ENCODE results near the gene HAGH. TPM values are rescaled to one million over a fixed set of nuclear protein-coding genes. Genes with fewer than 3 reads are reported as not detected.

HAGH gene
- total and polyA plus RNA-seq, 4 experiments from 2014 or later = 54.3 to 77.8 (median 68.5) TPM

- H3K27ac Mint-ChIP-seq = no peak overlapping the region
- no peak for DNase-seq
- POLR2A ChIA-PET (ENCODE audit: partially characterized antibody) = no interaction called here
- no peaks in the 10 kb centered on the region for H3K27me3 ChIP-seq (ENCODE audit: insufficient read depth, low read length)
- CTCF ChIA-PET (ENCODE audit: partially characterized antibody) = no interaction called here
- no peak overlapping the region for H3K4me3 ChIP-seq (ENCODE audit: low read length in 2 of 2)
- H3K36me3 Mint-ChIP-seq = peaks cover 14 to 31% of the 10 kb centered on the region in 2 donors
- H3K9me3 ChIP-seq (ENCODE audit: control insufficient read depth in 1 of 2, low read length in 2 of 2) = no peaks in the 10 kb centered on the region
- peak overlapping the region in 1 of 8 donors; percentile 9 for H3K4me3 Mint-ChIP-seq
- intact Hi-C loops (cut with micrococcal nuclease) = no loop called here
- no peak overlapping the region for H3K27ac ChIP-seq (ENCODE audit: low read depth, low read length)
- H3K36me3 ChIP-seq (ENCODE audit: insufficient read depth, low read length) = peaks cover 43% of the 10 kb centered on the region
- no peaks in the 10 kb centered on the region for H3K9me3 Mint-ChIP-seq
- H3K4me1 ChIP-seq (ENCODE audit: insufficient read depth, low read length) = no peaks in the 10 kb centered on the region
- H3K27me3 Mint-ChIP-seq = no peaks in the 10 kb centered on the region
- H3K4me1 Mint-ChIP-seq = peaks cover 5 to 8% (median 7%) of the 10 kb centered on the region in 4 donors
Measured at GRCh38 chr16:1817276-1817589, 9.4 kb downstream of the HAGH start.

DNA sequence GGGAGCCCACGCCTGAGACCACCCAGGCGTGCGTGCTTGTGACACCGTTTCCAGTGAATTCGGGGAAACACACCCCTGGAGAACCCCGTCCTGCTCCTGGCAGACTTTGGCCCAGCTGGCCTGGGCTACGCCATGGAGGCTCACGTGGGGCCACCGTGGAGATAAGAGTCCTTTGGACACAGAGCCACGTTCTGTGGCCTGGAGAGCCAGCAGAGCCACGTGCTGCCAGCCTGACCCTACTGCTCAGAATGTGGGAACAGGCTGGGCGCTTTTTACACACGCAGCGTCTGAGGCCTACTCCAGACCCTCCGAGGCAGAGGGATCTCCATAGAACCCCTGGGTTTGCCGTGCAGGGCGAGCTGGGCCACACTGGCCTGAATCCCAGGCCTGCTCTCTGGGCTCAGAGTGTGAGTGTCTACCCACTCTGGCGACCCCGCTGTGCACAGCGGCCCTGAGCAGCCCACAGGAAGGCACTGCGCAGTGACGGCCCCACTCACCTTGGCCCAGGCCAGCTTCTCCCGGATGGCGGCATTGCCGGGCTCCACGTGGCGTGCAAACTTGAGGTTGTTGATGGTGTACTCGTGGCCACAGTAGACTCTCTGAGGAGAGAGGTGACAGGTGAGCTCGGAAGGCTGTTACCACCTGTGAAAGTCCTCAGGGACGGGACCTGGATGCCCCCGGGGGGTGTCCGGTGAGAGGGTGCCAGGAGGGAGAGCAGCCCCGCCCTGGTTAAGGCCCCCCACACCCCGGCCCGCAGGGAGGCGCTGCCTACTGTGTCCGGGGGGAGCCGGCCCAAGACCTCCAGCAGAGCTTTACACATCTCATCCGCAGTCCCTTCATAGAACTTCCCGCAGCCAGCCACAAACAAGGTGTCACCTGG, 10.0 kb downstream of the HAGH start:
- H3K27me3 ChIP-seq (ENCODE audit: insufficient read depth, low read length) = no peaks in the 10 kb centered on the region
- ChIA-PET POLR2A (ENCODE audit: partially characterized antibody) (interaction anchor here (1.1 kb wide), 1 partner anchor 9 kb away, joined by 3 read pairs; no protein-coding TSS in a partner anchor), CTCF (ENCODE audit: partially characterized antibody) (no interaction called here)
- DNase-seq = no peak
- Mint-ChIP-seq H3K27ac (no peak overlapping the region), H3K4me1 (peaks cover 5 to 8% (median 7%) of the 10 kb centered on the region in 4 donors), H3K9me3 (no peaks in the 10 kb centered on the region), H3K4me3 (no peak overlapping the region), H3K27me3 (no peaks in the 10 kb centered on the region), H3K36me3 (peaks cover 14 to 31% of the 10 kb centered on the region in 2 donors)
- intact Hi-C loops (cut with micrococcal nuclease) = no loop called here
- no peaks in the 10 kb centered on the region for H3K9me3 ChIP-seq (ENCODE audit: control insufficient read depth in 1 of 2, low read length in 2 of 2)
- no peak overlapping the region for H3K4me3 ChIP-seq (ENCODE audit: low read length in 2 of 2)
- no peak overlapping the region for H3K27ac ChIP-seq (ENCODE audit: low read depth, low read length)
- peaks cover 38% of the 10 kb centered on the region for H3K36me3 ChIP-seq (ENCODE audit: insufficient read depth, low read length)
- H3K4me1 ChIP-seq (ENCODE audit: insufficient read depth, low read length) = no peaks in the 10 kb centered on the region

GRCh38 chr16:1815461-1815860, 11.2 kb downstream of the HAGH start:
- Mint-ChIP-seq H3K9me3 (no peaks in the 10 kb centered on the region), H3K4me1 (peaks cover 5 to 8% (median 7%) of the 10 kb centered on the region in 4 donors), H3K36me3 (peaks cover 14 to 34% of the 10 kb centered on the region in 2 donors), H3K27ac (no peak overlapping the region), H3K27me3 (no peaks in the 10 kb centered on the region), H3K4me3 (no peak overlapping the region)
- H3K9me3 ChIP-seq (ENCODE audit: control insufficient read depth in 1 of 2, low read length in 2 of 2) = no peaks in the 10 kb centered on the region
- H3K27me3 ChIP-seq (ENCODE audit: insufficient read depth, low read length) = no peaks in the 10 kb centered on the region
- no peak overlapping the region for H3K27ac ChIP-seq (ENCODE audit: low read depth, low read length)
- POLR2A ChIA-PET (ENCODE audit: partially characterized antibody) = interaction anchor here (1.1 kb wide), 1 partner anchor 10 kb away, joined by 3 read pairs; no protein-coding TSS in a partner anchor
- intact Hi-C loops (cut with micrococcal nuclease) = no loop called here
- H3K4me3 ChIP-seq (ENCODE audit: low read length in 2 of 2) = no peak overlapping the region
- H3K4me1 ChIP-seq (ENCODE audit: insufficient read depth, low read length) = no peaks in the 10 kb centered on the region
- CTCF ChIA-PET (ENCODE audit: partially characterized antibody) = no interaction called here
- H3K36me3 ChIP-seq (ENCODE audit: insufficient read depth, low read length) = peaks cover 33% of the 10 kb centered on the region
- DNase-seq = no peak

- Mint-ChIP-seq H3K27me3 (no peaks in the 10 kb centered on the region), H3K36me3 (peaks cover 19 to 42% of the 10 kb centered on the region in 2 donors), H3K9me3 (no peaks in the 10 kb centered on the region), H3K4me3 (no peak overlapping the region), H3K27ac (peak overlapping the region in 1 of 7 donors; percentile 71), H3K4me1 (peaks cover 5 to 8% (median 7%) of the 10 kb centered on the region in 4 donors)
- no peaks in the 10 kb centered on the region for H3K27me3 ChIP-seq (ENCODE audit: insufficient read depth, low read length)
- ChIA-PET POLR2A (ENCODE audit: partially characterized antibody) (interaction anchor here (2.1 kb wide), 1 partner anchor 12 kb away, joined by 5 read pairs; no protein-coding TSS in a partner anchor), CTCF (ENCODE audit: partially characterized antibody) (interaction anchor here (1.6 kb wide), 1 partner anchor 30 kb away, joined by 5 read pairs; the partner anchor contains the start of genes NUBP2 and SPSB3)
- no peak overlapping the region for H3K27ac ChIP-seq (ENCODE audit: low read depth, low read length)
- no peak overlapping the region for H3K4me3 ChIP-seq (ENCODE audit: low read length in 2 of 2)
- intact Hi-C loops (cut with micrococcal nuclease) = no loop called here
- DNase-seq = peak; percentile 30 to 57 (median 39)
- H3K9me3 ChIP-seq (ENCODE audit: control insufficient read depth in 1 of 2, low read length in 2 of 2) = no peaks in the 10 kb centered on the region
- no peaks in the 10 kb centered on the region for H3K4me1 ChIP-seq (ENCODE audit: insufficient read depth, low read length)
- peaks cover 41% of the 10 kb centered on the region for H3K36me3 ChIP-seq (ENCODE audit: insufficient read depth, low read length)
Measured at GRCh38 chr16:1812732-1813163, 13.9 kb downstream of the HAGH start.

GRCh38 chr16:1810536-1810935, 16.1 kb downstream of the HAGH start:
- H3K36me3 Mint-ChIP-seq = peaks cover 35 to 48% of the 10 kb centered on the region in 2 donors
- H3K4me3 ChIP-seq (ENCODE audit: low read length in 2 of 2) = no peak overlapping the region
- no peaks in the 10 kb centered on the region for H3K27me3 ChIP-seq (ENCODE audit: insufficient read depth, low read length)
- H3K4me1 Mint-ChIP-seq = peaks cover 5 to 8% (median 7%) of the 10 kb centered on the region in 4 donors
- H3K36me3 ChIP-seq (ENCODE audit: insufficient read depth, low read length) = peaks cover 41% of the 10 kb centered on the region
- H3K4me3 Mint-ChIP-seq = no peak overlapping the region
- H3K4me1 ChIP-seq (ENCODE audit: insufficient read depth, low read length) = no peaks in the 10 kb centered on the region
- DNase-seq = no peak
- no peak overlapping the region for H3K27ac ChIP-seq (ENCODE audit: low read depth, low read length)
- no peaks in the 10 kb centered on the region for H3K27me3 Mint-ChIP-seq
- no peak overlapping the region for H3K27ac Mint-ChIP-seq
- ChIA-PET CTCF (ENCODE audit: partially characterized antibody) (interaction anchor here (0.9 kb wide), 1 partner anchor 105 kb away, joined by 3 read pairs; no protein-coding TSS in a partner anchor), POLR2A (ENCODE audit: partially characterized antibody) (interaction anchor here (1.0 to 1.1 kb wide), 2 partner anchors 358 to 404 kb away, joined by 3 read pairs; partner anchors contain the start of gene PGP)
- no peaks in the 10 kb centered on the region for H3K9me3 ChIP-seq (ENCODE audit: control insufficient read depth in 1 of 2, low read length in 2 of 2)
- intact Hi-C loops (cut with micrococcal nuclease) = no loop called here
- H3K9me3 Mint-ChIP-seq = peaks cover 0 to 3% (median 0%) of the 10 kb centered on the region in 8 donors

GRCh38 chr16:1810106-1810505, 16.5 kb downstream of the HAGH start:
- peaks cover 37% of the 10 kb centered on the region for H3K36me3 ChIP-seq (ENCODE audit: insufficient read depth, low read length)
- Mint-ChIP-seq H3K4me1 (peaks cover 4 to 8% (median 7%) of the 10 kb centered on the region in 4 donors), H3K9me3 (peaks cover 0 to 3% (median 0%) of the 10 kb centered on the region in 8 donors), H3K4me3 (no peak overlapping the region), H3K36me3 (peaks cover 34 to 45% of the 10 kb centered on the region in 2 donors), H3K27me3 (no peaks in the 10 kb centered on the region), H3K27ac (no peak overlapping the region)
- H3K27ac ChIP-seq (ENCODE audit: low read depth, low read length) = no peak overlapping the region
- CTCF ChIA-PET (ENCODE audit: partially characterized antibody) = interaction anchor here (0.9 kb wide), 1 partner anchor 105 kb away, joined by 3 read pairs; no protein-coding TSS in a partner anchor
- no peaks in the 10 kb centered on the region for H3K27me3 ChIP-seq (ENCODE audit: insufficient read depth, low read length)
- no peak for DNase-seq
- H3K4me3 ChIP-seq (ENCODE audit: low read length in 2 of 2) = no peak overlapping the region
- H3K4me1 ChIP-seq (ENCODE audit: insufficient read depth, low read length) = no peaks in the 10 kb centered on the region
- no peaks in the 10 kb centered on the region for H3K9me3 ChIP-seq (ENCODE audit: control insufficient read depth in 1 of 2, low read length in 2 of 2)
- POLR2A ChIA-PET (ENCODE audit: partially characterized antibody) = interaction anchor here (1.1 kb wide), 1 partner anchor 358 kb away, joined by 3 read pairs; no protein-coding TSS in a partner anchor
- intact Hi-C loops (cut with micrococcal nuclease) = no loop called here

GRCh38 chr16:1809281-1809801, 17.3 kb downstream of the HAGH start:
- ChIA-PET CTCF (ENCODE audit: partially characterized antibody) (no interaction called here), POLR2A (ENCODE audit: partially characterized antibody) (no interaction called here)
- H3K4me1 Mint-ChIP-seq = peaks cover 3 to 8% (median 6%) of the 10 kb centered on the region in 4 donors
- no peak overlapping the region for H3K27ac Mint-ChIP-seq
- Histone ChIP-seq H3K4me1 (ENCODE audit: insufficient read depth, low read length) (no peaks in the 10 kb centered on the region), H3K36me3 (ENCODE audit: insufficient read depth, low read length) (peaks cover 36% of the 10 kb centered on the region), H3K4me3 (ENCODE audit: low read length in 2 of 2) (no peak overlapping the region), H3K27me3 (ENCODE audit: insufficient read depth, low read length) (no peaks in the 10 kb centered on the region), H3K27ac (ENCODE audit: low read depth, low read length) (no peak overlapping the region), H3K9me3 (ENCODE audit: control insufficient read depth in 1 of 2, low read length in 2 of 2) (no peaks in the 10 kb centered on the region)
- H3K36me3 Mint-ChIP-seq = peaks cover 34 to 43% of the 10 kb centered on the region in 2 donors
- H3K27me3 Mint-ChIP-seq = no peaks in the 10 kb centered on the region
- H3K4me3 Mint-ChIP-seq = no peak overlapping the region
- peaks cover 0 to 3% (median under 1%) of the 10 kb centered on the region in 8 donors for H3K9me3 Mint-ChIP-seq
- intact Hi-C loops (cut with micrococcal nuclease) = no loop called here
- DNase-seq = no peak
